ENCODE measurements around the gene AMMECR1. TPM values are rescaled to one million over a fixed set of nuclear protein-coding genes. Genes with fewer than 3 reads are reported as not detected.

AMMECR1 gene
- total RNA-seq, 1 donor from 2014 or later = 10.1 TPM

DNA sequence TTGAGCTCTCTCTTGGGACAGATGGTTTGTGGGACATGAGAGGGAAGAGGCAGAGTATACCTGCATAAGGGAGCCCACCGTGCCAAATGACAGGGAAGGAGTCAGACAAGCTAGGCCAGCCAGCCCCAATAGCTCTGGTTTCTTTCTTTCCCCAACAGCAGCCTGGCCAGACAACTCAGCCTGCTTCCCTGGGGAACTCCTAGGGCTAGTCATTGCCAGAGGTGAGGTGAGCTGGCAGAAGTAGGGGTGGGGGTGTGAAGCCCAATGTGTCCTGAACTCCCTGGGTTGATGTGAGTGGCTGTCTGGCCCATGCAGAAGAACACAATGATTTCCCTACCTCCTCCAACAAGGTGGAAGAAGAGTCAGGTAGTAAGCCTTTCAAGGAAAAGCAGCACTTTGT, 135.5 kb downstream of the AMMECR1 start:
- Mint-ChIP-seq H3K27ac (ENCODE audit: unreplicated experiment) (no peak overlapping the region), H3K4me1 (ENCODE audit: unreplicated experiment) (peaks cover 20% of the 10 kb centered on the region), H3K36me3 (ENCODE audit: unreplicated experiment) (peaks cover 6% of the 10 kb centered on the region), H3K4me3 (ENCODE audit: unreplicated experiment) (no peak overlapping the region), H3K9me3 (ENCODE audit: unreplicated experiment) (peaks cover 10% of the 10 kb centered on the region), H3K27me3 (ENCODE audit: unreplicated experiment) (no peaks in the 10 kb centered on the region)
- TF ChIP-seq, protein P1, sequence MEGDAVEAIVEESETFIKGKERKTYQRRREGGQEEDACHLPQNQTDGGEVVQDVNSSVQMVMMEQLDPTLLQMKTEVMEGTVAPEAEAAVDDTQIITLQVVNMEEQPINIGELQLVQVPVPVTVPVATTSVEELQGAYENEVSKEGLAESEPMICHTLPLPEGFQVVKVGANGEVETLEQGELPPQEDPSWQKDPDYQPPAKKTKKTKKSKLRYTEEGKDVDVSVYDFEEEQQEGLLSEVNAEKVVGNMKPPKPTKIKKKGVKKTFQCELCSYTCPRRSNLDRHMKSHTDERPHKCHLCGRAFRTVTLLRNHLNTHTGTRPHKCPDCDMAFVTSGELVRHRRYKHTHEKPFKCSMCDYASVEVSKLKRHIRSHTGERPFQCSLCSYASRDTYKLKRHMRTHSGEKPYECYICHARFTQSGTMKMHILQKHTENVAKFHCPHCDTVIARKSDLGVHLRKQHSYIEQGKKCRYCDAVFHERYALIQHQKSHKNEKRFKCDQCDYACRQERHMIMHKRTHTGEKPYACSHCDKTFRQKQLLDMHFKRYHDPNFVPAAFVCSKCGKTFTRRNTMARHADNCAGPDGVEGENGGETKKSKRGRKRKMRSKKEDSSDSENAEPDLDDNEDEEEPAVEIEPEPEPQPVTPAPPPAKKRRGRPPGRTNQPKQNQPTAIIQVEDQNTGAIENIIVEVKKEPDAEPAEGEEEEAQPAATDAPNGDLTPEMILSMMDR (IDR thresholded peaks at IDR 0.05) = no peak
- DNase-seq (ENCODE audit: extremely low spot score, unreplicated experiment) = no peak

DNA sequence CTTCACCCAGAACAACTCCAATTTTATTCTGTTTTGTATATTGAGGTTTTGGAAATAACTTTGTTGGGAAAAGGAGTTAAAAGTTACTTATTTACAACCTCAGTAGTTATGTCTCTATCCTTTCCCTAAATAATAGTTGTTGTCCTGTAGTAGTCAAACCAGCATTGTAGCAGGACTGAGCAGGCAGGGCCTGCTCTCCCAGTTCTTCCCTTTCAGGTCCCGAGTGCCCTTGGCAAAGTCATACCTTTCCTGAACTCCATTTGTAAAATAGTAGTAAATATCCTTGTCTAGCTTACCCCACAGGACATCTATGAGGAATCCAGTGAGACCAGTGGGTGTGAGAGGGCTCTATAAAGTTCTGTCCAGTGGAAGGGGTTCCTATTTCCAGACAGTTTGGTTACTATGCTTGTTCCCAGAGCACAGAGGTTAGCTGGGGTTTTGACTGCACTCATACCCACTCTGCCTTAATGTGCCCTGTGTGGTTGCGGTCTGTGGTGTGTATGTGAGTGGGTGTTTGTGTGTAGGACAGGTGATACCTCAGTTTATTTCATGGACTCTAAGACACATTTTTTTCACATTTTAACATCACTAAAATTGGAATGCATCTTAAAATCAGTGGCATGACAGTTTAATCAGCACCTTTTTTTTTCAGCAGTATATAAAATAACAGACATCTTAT, 136.3 kb downstream of the AMMECR1 start:
- TF ChIP-seq, protein P1 (IDR thresholded peaks at IDR 0.05) = no peak
- H3K27ac Mint-ChIP-seq (ENCODE audit: unreplicated experiment) = no peak overlapping the region
- DNase-seq (ENCODE audit: extremely low spot score, unreplicated experiment) = no peak
- peaks cover 6% of the 10 kb centered on the region for H3K36me3 Mint-ChIP-seq (ENCODE audit: unreplicated experiment)
- no peaks in the 10 kb centered on the region for H3K27me3 Mint-ChIP-seq (ENCODE audit: unreplicated experiment)
- H3K4me1 Mint-ChIP-seq (ENCODE audit: unreplicated experiment) = peaks cover 20% of the 10 kb centered on the region
- peaks cover 8% of the 10 kb centered on the region for H3K9me3 Mint-ChIP-seq (ENCODE audit: unreplicated experiment)
- H3K4me3 Mint-ChIP-seq (ENCODE audit: unreplicated experiment) = no peak overlapping the region

DNA sequence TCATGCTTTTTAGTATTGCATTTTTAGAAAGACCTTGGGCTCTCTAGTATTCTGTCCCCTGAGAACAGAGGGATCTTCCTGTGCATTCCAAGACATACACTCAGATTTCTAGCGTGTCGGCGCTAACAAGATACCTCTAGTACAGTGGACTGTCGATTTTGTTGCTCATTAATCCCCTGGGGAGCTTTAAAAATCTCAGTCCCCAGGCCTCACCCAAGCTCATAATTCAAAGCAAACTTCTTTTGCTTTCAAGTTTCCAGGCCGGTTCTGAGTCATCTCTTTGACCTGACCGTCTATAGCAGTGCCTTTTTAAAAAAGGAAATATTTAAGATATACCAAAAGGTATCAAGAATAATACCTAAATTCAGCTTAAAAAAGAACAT, 137.0 kb downstream of the AMMECR1 start:
- no peaks in the 10 kb centered on the region for H3K27me3 Mint-ChIP-seq (ENCODE audit: unreplicated experiment)
- no peak overlapping the region for H3K4me3 Mint-ChIP-seq (ENCODE audit: unreplicated experiment)
- H3K4me1 Mint-ChIP-seq (ENCODE audit: unreplicated experiment) = peaks cover 20% of the 10 kb centered on the region
- H3K36me3 Mint-ChIP-seq (ENCODE audit: unreplicated experiment) = peaks cover 5% of the 10 kb centered on the region
- no peak for DNase-seq (ENCODE audit: extremely low spot score, unreplicated experiment)
- peaks cover 4% of the 10 kb centered on the region for H3K9me3 Mint-ChIP-seq (ENCODE audit: unreplicated experiment)
- peak overlapping the region; percentile 46 for H3K27ac Mint-ChIP-seq (ENCODE audit: unreplicated experiment)
- TF ChIP-seq, protein P1 (IDR thresholded peaks at IDR 0.05) = no peak

DNA sequence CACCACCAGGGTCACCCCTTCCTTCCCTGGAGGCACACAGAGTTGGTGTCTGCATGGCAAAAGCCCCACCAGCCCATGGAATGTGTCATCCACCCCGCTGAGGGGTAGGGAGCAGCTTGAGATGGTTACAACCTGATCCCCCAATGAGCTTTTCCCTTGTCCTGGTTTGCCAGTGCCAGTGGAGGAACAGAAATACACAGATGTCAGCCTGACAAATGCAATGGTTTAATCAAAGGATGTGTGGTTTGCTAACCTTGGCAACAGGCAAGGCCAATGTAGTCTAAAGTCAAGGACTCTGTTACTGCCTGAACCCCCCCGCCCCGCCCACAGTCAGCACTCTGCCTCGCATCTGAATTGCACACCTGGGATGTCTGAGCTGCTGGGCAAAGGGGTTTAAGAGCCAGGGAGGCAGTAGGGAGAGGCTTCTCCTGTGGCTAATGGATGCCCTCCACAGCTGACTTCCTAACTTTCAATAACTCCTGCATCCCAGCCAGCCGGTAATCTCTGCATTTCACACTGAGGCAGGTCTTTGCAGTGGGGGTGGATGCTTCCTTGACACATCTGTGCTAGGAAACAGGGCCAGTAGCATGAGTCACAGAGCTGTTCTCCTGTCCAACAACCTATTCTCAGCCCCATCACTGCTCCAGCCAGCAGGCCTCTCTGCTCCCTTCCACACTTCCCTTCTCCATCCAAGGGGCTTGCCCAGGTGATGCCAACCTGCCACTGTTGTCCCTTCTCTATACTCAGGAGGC, 137.5 kb downstream of the AMMECR1 start:
- H3K4me1 Mint-ChIP-seq (ENCODE audit: unreplicated experiment) = peaks cover 20% of the 10 kb centered on the region
- TF ChIP-seq, protein P1 (IDR thresholded peaks at IDR 0.05) = no peak
- peaks cover 3% of the 10 kb centered on the region for H3K9me3 Mint-ChIP-seq (ENCODE audit: unreplicated experiment)
- DNase-seq (ENCODE audit: extremely low spot score, unreplicated experiment) = peak; percentile 67
- H3K4me3 Mint-ChIP-seq (ENCODE audit: unreplicated experiment) = no peak overlapping the region
- H3K27me3 Mint-ChIP-seq (ENCODE audit: unreplicated experiment) = no peaks in the 10 kb centered on the region
- peak overlapping the region; percentile 46 for H3K27ac Mint-ChIP-seq (ENCODE audit: unreplicated experiment)
- H3K36me3 Mint-ChIP-seq (ENCODE audit: unreplicated experiment) = peaks cover 5% of the 10 kb centered on the region

DNA sequence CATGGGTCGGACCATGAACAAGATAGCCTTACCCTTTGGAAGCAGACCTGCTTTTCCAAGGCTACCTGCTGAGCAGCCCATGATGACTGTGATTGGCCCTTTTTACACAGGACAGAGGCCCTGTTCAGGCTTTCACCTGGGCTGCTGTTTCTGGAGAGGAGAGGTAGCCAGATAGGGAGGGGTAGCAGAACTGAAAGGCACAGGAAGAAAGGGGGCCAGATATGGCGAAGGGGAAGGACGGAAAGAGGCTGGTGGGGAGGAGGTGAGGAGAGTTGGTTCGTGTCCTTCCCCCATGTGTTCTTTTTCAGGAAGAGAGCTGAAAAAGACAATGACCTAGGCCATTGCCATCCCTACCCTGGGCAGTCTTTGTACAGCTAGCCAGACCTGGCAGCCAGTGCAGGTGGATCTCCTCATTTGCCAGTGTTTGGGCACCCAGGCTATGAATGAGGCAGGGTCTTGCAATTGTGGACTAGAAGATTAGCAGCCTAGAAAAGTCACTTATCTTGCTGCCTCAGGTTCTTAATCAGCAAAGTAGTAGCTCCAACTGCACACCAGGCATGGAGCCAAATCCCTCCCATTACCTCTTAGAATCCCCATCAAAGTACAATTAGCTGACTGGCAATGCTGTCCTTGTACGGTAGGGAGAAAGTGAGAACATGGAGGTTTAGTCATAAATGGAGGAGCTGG, 139.6 kb downstream of the AMMECR1 start:
- Mint-ChIP-seq H3K4me3 (ENCODE audit: unreplicated experiment) (no peak overlapping the region), H3K9me3 (ENCODE audit: unreplicated experiment) (no peaks in the 10 kb centered on the region), H3K36me3 (ENCODE audit: unreplicated experiment) (peaks cover 5% of the 10 kb centered on the region), H3K4me1 (ENCODE audit: unreplicated experiment) (peaks cover 32% of the 10 kb centered on the region), H3K27ac (ENCODE audit: unreplicated experiment) (no peak overlapping the region), H3K27me3 (ENCODE audit: unreplicated experiment) (no peaks in the 10 kb centered on the region)
- TF ChIP-seq, protein P1 (IDR thresholded peaks at IDR 0.05) = no peak
- DNase-seq (ENCODE audit: extremely low spot score, unreplicated experiment) = peak; percentile 59
